H1 (cell line): ENCODE measurements around the gene SLC5A11. TPM values are rescaled to one million over a fixed set of nuclear protein-coding genes. Genes with fewer than 3 reads are reported as not detected.
A peak's percentile ranks its signal among the peaks of the same experiment; 100 is the strongest.

Experiments
- CTCF ChIA-PET: fragments of 300-600 bp; sonication (Branson Sonifier 250); formaldehyde crosslinking; loops from one replicate; lab custom pipeline; 2021; ENCODE audit not compliant: partially characterized antibody; lab: Charles Lee
- POLR2A ChIA-PET: fragments of 300-600 bp; sonication (Branson Sonifier 250); formaldehyde crosslinking; loops from one replicate; lab custom pipeline; 2021; ENCODE audit warnings: inconsistent platforms; ENCODE audit not compliant: partially characterized antibody; lab: Charles Lee
- DNase-seq, 2 experiments: peaks; one replicate each; pipeline versions ENCODE4 v3.0.0 to v3.0.0-alpha.2; 2010 to 2022; ENCODE audit warnings: low spot score in 2 of 2, low read depth in 1 of 2, mixed read lengths in 1 of 2
- FAIRE-seq: peaks from 2 replicates; lab custom pipeline; 2011; peaks lifted over from hg19 to GRCh38; lab: Jason Lieb, UNC
- H2AFZ ChIP-seq: 2 replicates; pipeline ENCODE4 v1.8.1; 2012; ENCODE audit warnings: low read length, inconsistent platforms
- H2AK5ac ChIP-seq: 2 replicates; pipeline ENCODE4 v1.6.1; 2013; ENCODE audit warnings: low read depth, low read length
- H2BK120ac ChIP-seq: replicated peaks from 2 replicates; pipeline ENCODE3; 2013; ENCODE audit warnings: low read depth, low read length, inconsistent platforms
- H2BK12ac ChIP-seq: 2 replicates; pipeline ENCODE4 v1.6.1; 2013; ENCODE audit warnings: low read depth, low read length
- H2BK15ac ChIP-seq: 2 replicates; pipeline ENCODE4 v1.6.1; 2013; ENCODE audit warnings: low read length
- H2BK20ac ChIP-seq: 2 replicates; pipeline ENCODE4 v1.6.1; 2013; ENCODE audit warnings: low read length
- H2BK5ac ChIP-seq: 2 replicates; pipeline ENCODE4 v1.6.1; 2013; ENCODE audit warnings: low read depth, low read length
- H3K14ac ChIP-seq: 2 replicates; pipeline ENCODE4 v1.6.1; 2013; ENCODE audit warnings: inconsistent platforms; ENCODE audit not compliant: insufficient read length
- H3K18ac ChIP-seq: 2 replicates; pipeline ENCODE4 v1.6.1; 2013; ENCODE audit warnings: low read length; ENCODE audit errors: extremely low read depth
- H3K23ac ChIP-seq: 2 replicates; pipeline ENCODE4 v1.6.1; 2013; ENCODE audit warnings: inconsistent platforms; ENCODE audit not compliant: insufficient read length
- H3K23me2 ChIP-seq: 2 replicates; pipeline ENCODE4 v1.6.1; 2013; ENCODE audit warnings: low read depth, low read length
- H3K27ac ChIP-seq: 2 replicates; pipeline ENCODE4 v1.6.1; 2011; ENCODE audit warnings: low read depth, low read length, inconsistent platforms
- H3K27me3 ChIP-seq, 4 experiments: replicated peaks in 1 of 4; 1 replicate in 1 of 4; 2 replicates in 3 of 4; pipeline versions ENCODE4 v1.6.1 to v1.8.1; 2011 to 2013; ENCODE audit warnings: low read length in 3 of 4, mild to moderate bottlenecking in 3 of 4, inconsistent platforms in 2 of 4, mixed read lengths in 2 of 4, moderate library complexity in 1 of 4; ENCODE audit not compliant: control insufficient read depth in 3 of 4, insufficient read depth in 3 of 4; ENCODE audit errors: extremely low read depth in 1 of 4
- H3K36me3 ChIP-seq, 4 experiments: 2 replicates each; pipeline versions ENCODE4 v1.6.1 to v1.8.1; 2011 to 2013; ENCODE audit warnings: mild to moderate bottlenecking in 4 of 4, low read length in 3 of 4, moderate library complexity in 2 of 4, control low read depth in 1 of 4, inconsistent platforms in 1 of 4; ENCODE audit not compliant: insufficient read depth in 4 of 4, control insufficient read depth in 2 of 4
- H3K4ac ChIP-seq: replicated peaks from 2 replicates; pipeline ENCODE3; 2013; ENCODE audit warnings: low read length, low read depth, mixed read lengths, inconsistent platforms; ENCODE audit not compliant: insufficient read length
- H3K4me1 ChIP-seq, 4 experiments: replicated peaks in 1 of 4; 1 replicate in 1 of 4; 2 replicates in 3 of 4; pipeline versions ENCODE4 v1.6.1 to v1.8.1; 2011 to 2013; ENCODE audit warnings: low read length in 3 of 4, inconsistent platforms in 2 of 4, mixed read lengths in 1 of 4; ENCODE audit not compliant: insufficient read depth in 4 of 4, control insufficient read depth in 3 of 4
- H3K4me2 ChIP-seq, 2 experiments: 2 replicates each; pipeline versions ENCODE4 v1.6.1 to v1.8.1; 2011 to 2013; ENCODE audit warnings: low read depth in 2 of 2, low read length in 2 of 2, control low read depth in 1 of 2, inconsistent platforms in 1 of 2, mild to moderate bottlenecking in 1 of 2; ENCODE audit not compliant: insufficient read depth in 1 of 2
- H3K4me3 ChIP-seq, 4 experiments: fragments of 200-600, 300-600 bp in 1 of 4; sonication (generic), shearing (Covaris generic), sonication (Bioruptor Twin) in 1 of 4; 2 replicates each; pipeline versions ENCODE4 v1.5.1 to v1.8.1; 2011 to 2016; ENCODE audit warnings: low read length in 4 of 4, low read depth in 3 of 4, control low read depth in 2 of 4, inconsistent platforms in 2 of 4, mild to moderate bottlenecking in 2 of 4, mixed read lengths in 1 of 4, moderate library complexity in 1 of 4; ENCODE audit not compliant: insufficient read depth in 2 of 4; ENCODE audit errors: extremely low read depth in 1 of 4
- H3K56ac ChIP-seq: replicated peaks from 2 replicates; pipeline ENCODE3; 2013; ENCODE audit warnings: low read depth, mild to moderate bottlenecking, mixed read lengths, low read length, inconsistent platforms; ENCODE audit not compliant: insufficient read length
- H3K79me1 ChIP-seq: 2 replicates; pipeline ENCODE4 v1.6.1; 2013; ENCODE audit warnings: low read depth, low read length, control low read depth
- H3K79me2 ChIP-seq, 2 experiments: 2 replicates each; pipeline versions ENCODE4 v1.6.1 to v1.8.1; 2012 to 2013; ENCODE audit warnings: low read length in 2 of 2, mild to moderate bottlenecking in 2 of 2, inconsistent platforms in 1 of 2; ENCODE audit not compliant: insufficient read depth in 2 of 2, control insufficient read depth in 1 of 2
- H3K9ac ChIP-seq, 4 experiments: replicated peaks in 1 of 4; 1 replicate in 1 of 4; 2 replicates in 3 of 4; pipeline versions ENCODE4 v1.6.1 to v1.8.1; 2011 to 2013; ENCODE audit warnings: low read depth in 3 of 4, low read length in 3 of 4, control low read depth in 2 of 4, mild to moderate bottlenecking in 2 of 4, moderate library complexity in 2 of 4, inconsistent platforms in 1 of 4; ENCODE audit errors: extremely low read depth in 1 of 4
- H3K9me3 ChIP-seq, 2 experiments: 2 replicates each; pipeline versions ENCODE4 v1.6.1 to v1.8.1; 2012 to 2013; ENCODE audit warnings: mild to moderate bottlenecking in 2 of 2, moderate library complexity in 2 of 2, control low read depth in 1 of 2, inconsistent platforms in 1 of 2, low read depth in 1 of 2, low read length in 1 of 2, mixed read lengths in 1 of 2; ENCODE audit not compliant: insufficient read depth in 2 of 2
- H4K20me1 ChIP-seq, 2 experiments: replicated peaks in 1 of 2; 2 replicates each; pipeline versions ENCODE3 to v1.8.1; 2011 to 2013; ENCODE audit warnings: inconsistent platforms in 2 of 2, low read length in 2 of 2, mild to moderate bottlenecking in 1 of 2; ENCODE audit not compliant: insufficient read depth in 2 of 2, control insufficient read depth in 1 of 2
- H4K5ac ChIP-seq: 2 replicates; pipeline ENCODE4 v1.6.1; 2013; ENCODE audit warnings: low read length, low read depth, mixed read lengths, inconsistent platforms; ENCODE audit not compliant: insufficient read length
- H4K8ac ChIP-seq: 2 replicates; pipeline ENCODE4 v1.8.0; 2013; ENCODE audit warnings: mild to moderate bottlenecking, moderate library complexity, low read length, inconsistent platforms; ENCODE audit not compliant: insufficient read depth; ENCODE audit errors: extremely low read depth
- H4K91ac ChIP-seq: replicated peaks from 2 replicates; pipeline ENCODE3; 2013; ENCODE audit warnings: low read length, mixed read lengths, inconsistent platforms; ENCODE audit not compliant: insufficient read length
- ASH2L ChIP-seq: fragments of 200-600, 300-600 bp; sonication (generic); IDR thresholded peaks from one replicate; pipeline ENCODE4 v1.7.1; 2017; ENCODE audit warnings: low read length
- CTBP2 ChIP-seq: IDR thresholded peaks from 2 replicates; pipeline ENCODE4 v1.7.0; 2011; ENCODE audit warnings: borderline replicate concordance, mild to moderate bottlenecking, moderate library complexity, mixed read lengths, low read length; ENCODE audit not compliant: insufficient read depth, insufficient read length
- POLR2A ChIP-seq, 2 experiments: IDR thresholded peaks; 1 replicate in 1 of 2; 2 replicates in 1 of 2; pipeline ENCODE4 v1.6.1; 2011; ENCODE audit warnings: low read depth in 2 of 2, low read length in 2 of 2, mild to moderate bottlenecking in 2 of 2; ENCODE audit errors: control extremely low read depth in 1 of 2
- WGBS, 2 experiments: shearing (Covaris generic) in 1 of 2; methylation state at CpG; one replicate each; pipeline versions ENCODE4 v1.1.6 to v1.1.7; 2013 to 2015; ENCODE audit warnings: low lambda C conversion rate in 2 of 2, mixed read lengths in 2 of 2, inconsistent platforms in 1 of 2, low coverage in 1 of 2, missing lambda C conversion rate in 1 of 2; ENCODE audit not compliant: insufficient replicate concordance in 2 of 2, insufficient coverage in 1 of 2, insufficient read length in 1 of 2; ENCODE audit errors: extremely low coverage in 1 of 2, missing lambda C conversion rate in 1 of 2; 5-methylcytosine and 5-hydroxymethylcytosine counted together
- polyA plus RNA-seq, 7 experiments: library from polyadenylated mRNA; depleted of rRNA in 3 of 7; stranded (reverse) in 5 of 7; unstranded in 2 of 7; fragments of >200 nt in 5 of 7; fragments of 200-250 nt in 2 of 7; gene quantifications; 1 replicate in 5 of 7; 2 replicates in 1 of 7; 4 replicates in 1 of 7; pipeline versions ENCODE4 v1.2.1 to v1.2.3, GENCODE V29; 2011 to 2013; ENCODE audit warnings: missing spikeins in 2 of 7, mixed read lengths in 2 of 7
- total RNA-seq: library from RNA; stranded (reverse); fragmentation: NEBNext Ultra II Directional; extraction: Animal tissue kit (Norgen Biotek cat#: 25700); gene quantifications from 2 replicates; pipeline ENCODE4 v1.2.1, GENCODE V29; 2021

The SLC5A11 gene
- total and polyA plus RNA-seq, 2 of the 8 experiments (the other 6 are each of a cell fraction or from before 2014, with no cell fraction given) = 0.26 to 0.59 TPM

GRCh38 chr16:24822974-24823373 lies 22.8 kb upstream of the SLC5A11 start:
- WGBS, 2 experiments = 89% methylated on average over 8 of the region's 8 CpGs; no CpG with 5 or more reads in 1 of the 2 experiments
- FAIRE-seq = no peak

More at GRCh38 chr16:24822974-24823373, 22.8 kb upstream of the SLC5A11 start:
- Histone ChIP-seq H3K9ac (no peak overlapping the region), H2BK12ac (no peak overlapping the region), H2AFZ (no peak overlapping the region), H3K4me2 (no peak overlapping the region), H4K91ac (no peak overlapping the region), H3K4ac (no peak overlapping the region), H4K5ac (no peak overlapping the region), H3K27ac (no peak overlapping the region), H2AK5ac (no peak overlapping the region), H3K79me2 (no peaks in the 10 kb centered on the region), H3K9me3 (no peaks in the 10 kb centered on the region), H2BK5ac (no peak overlapping the region), H3K4me1 (no peaks in the 10 kb centered on the region), H3K4me3 (no peak overlapping the region), H3K23ac (no peak overlapping the region), H3K79me1 (peaks cover 2% of the 10 kb centered on the region; the same call in 1 of the 2 replicates), H3K56ac (no peak overlapping the region), H3K23me2 (no peaks in the 10 kb centered on the region), H4K8ac (0 out of 2 replicates have a peak overlapping the region, but pooled peaks have one; percentile 12), H3K18ac (no peak overlapping the region), H2BK120ac (no peak overlapping the region), H4K20me1 (peaks cover 5 to 28% of the 10 kb centered on the region in 2 experiments), H3K36me3 (peaks cover 43 to 94% (median 63%) of the 10 kb centered on the region in 4 experiments), H2BK20ac (no peak overlapping the region), H3K27me3 (no peaks in the 10 kb centered on the region), H3K14ac (no peak overlapping the region), H2BK15ac (no peak overlapping the region)
- DNase-seq = no peak
- CTCF ChIA-PET = no interaction called here
- POLR2A ChIA-PET = no interaction called here
- TF ChIP-seq POLR2A (IDR thresholded peaks at IDR 0.05; ENCODE audit: control extremely low read depth in 1 of 2, low read depth in 2 of 2, low read length in 2 of 2) (peak in 1 of 2 experiments; percentile 8; a peak in 1 of 3 replicates), ASH2L (no peak), CTBP2 (no peak)
